HG03439 (cell line): Measurements from ENCODE around the gene HARS2.
"Not testable (repeated sequence)": the region's sequence is repeated elsewhere in the genome, so short reads cannot be mapped to it uniquely, and the experiment has no call there.

Experiments used
- ATAC-seq: cut with Tn5 transposase; IDR thresholded peaks from one replicate; pipeline ENCODE4 v1.9.1; 2021; ENCODE audit warnings: mild to moderate bottlenecking, moderate library complexity; ENCODE audit not compliant: unreplicated experiment

The HARS2 gene

DNA sequence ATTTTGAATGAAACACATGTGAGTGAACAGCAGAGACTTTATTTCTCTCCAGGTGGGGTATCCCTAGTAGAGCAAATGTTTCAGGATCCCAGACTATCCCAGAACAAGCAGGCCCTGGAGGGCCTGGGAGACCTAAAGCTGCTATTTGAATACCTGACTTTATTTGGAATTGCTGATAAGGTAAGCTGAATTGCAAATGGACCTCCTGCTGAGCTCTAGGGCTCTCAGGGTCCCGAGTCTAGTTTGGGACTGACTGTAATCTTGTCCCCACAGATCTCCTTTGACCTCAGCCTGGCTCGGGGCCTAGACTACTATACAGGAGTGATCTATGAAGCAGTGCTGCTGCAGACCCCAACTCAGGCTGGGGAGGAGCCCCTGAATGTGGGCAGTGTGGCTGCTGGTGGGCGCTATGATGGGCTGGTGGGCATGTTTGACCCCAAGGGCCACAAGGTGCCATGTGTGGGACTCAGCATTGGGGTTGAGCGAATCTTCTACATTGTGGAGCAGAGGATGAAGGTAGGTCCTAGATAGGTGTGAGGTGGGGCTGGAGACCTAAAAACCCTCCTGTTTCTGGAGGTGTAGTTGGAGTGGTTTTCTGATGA is 5.7 kb downstream of the HARS2 start:
- no peak for ATAC-seq

GRCh38 chr5:140700177-140701144 is 9.2 kb downstream of the HARS2 start, which contains the start of gene ZMAT2:
ZMAT2 (plus strand) TSS chr5:140700447; CDS start chr5:140700461, 14 bp downstream.
- peak; percentile 92 for ATAC-seq

- ATAC-seq, result no peak
Observed at GRCh38 chr5:140707812-140708211, 16.6 kb downstream of the HARS2 start.

DNA sequence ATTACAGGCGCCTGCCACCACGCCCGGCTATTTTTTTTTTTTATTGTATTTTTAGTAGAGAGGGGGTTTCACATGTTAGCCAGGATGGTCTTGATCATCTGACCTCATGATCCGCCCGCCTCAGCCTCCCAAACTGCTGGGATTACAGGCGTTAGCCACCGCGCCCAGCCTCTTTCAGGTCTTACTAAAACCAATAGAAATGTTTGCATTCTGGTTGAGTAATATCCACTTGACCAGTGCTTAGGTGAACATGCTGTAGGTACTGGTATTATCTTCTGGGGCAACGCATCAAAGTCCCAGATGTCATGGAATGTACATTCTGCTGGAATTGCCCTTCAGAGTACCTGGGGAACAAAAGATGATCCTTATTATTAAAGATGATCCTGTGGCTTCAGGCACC is 17.5 kb downstream of the HARS2 start:
- ATAC-seq, result not testable (repeated sequence)

GRCh38 chr5:140710899-140711552 is 19.8 kb downstream of the HARS2 start:
- peak; percentile 93 for ATAC-seq

GRCh38 chr5:140711794-140712193 is 20.5 kb downstream of the HARS2 start:
- no peak for ATAC-seq

DNA sequence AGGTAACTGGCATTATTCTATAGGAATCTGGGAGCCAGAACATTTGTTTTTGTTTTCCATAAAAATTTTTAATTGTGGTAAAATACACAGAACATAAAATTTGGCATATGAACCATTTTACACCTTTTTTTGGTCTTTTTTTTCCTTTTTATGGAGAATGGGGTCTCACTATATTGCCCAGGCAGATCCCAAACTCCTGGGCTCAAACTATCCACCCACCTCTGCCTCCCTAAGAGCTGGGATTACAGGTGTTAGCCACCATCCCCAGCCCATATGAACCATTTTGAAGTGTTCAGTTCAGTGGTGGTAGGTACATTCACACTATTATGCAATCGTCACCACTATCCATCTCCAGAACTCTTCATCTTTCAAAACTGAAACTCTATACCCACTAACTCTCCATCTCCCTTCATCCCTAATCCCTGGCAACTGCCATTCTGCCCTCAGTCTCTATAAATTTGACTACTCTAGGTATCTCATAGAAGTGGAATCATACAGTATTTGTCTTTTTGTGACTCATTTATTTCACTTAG is 22.4 kb downstream of the HARS2 start:
- ATAC-seq, result no peak

DNA sequence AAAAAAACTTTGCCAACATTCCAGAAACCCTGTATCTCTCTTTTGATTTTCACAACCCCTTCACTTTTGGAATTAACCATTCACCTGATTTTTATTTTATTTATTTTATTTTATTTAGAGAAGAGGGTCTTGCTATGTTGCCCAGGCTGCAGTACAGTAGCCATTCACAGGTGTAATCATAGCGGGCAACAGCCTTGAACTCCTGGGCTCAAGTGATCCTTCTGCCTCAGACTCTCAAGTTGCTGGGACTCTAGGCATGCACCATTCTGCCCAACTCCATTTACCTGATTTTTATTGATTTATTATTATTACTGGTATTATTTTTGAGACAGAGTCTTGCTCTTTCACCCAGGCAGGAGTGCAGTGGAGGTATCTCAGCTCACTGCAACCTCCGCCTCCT is 25.0 kb downstream of the HARS2 start:
- ATAC-seq, result not testable (repeated sequence)

DNA sequence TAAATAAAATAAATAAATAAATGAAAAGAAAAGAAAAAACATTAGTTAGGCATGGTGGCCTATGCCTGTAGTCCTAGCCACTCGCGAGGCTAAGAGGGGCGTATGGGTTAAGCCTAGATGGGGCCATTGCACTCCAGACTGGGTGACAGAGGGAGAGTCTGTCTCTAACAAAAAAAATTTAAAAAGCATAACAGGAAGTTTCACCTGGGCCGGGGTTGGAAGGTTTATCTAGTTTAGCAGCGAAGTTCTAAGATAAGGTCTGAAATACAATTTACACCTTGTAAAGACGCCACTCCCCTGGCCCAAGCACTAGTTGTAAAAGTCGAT is 27.0 kb downstream of the HARS2 start:
- no peak for ATAC-seq

DNA sequence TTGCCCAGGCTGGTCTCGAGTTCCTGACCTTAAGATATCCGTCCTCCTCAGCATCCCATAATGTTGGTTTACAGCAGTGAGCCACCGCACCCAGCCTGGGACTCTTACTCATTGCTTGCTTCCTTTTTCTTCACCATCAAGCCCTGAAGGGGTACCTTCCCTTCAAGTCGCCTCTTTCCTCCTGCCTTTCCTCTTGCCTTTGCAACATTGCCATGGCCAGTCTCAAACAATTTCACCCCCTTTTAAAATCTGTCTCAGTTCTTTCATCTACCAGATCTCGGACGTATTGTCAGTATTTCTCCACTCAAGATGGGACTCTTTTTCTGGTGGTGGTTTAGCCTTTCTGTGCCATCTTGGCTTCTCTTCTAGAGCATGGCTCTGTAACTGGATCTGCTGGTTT is 29.5 kb downstream of the HARS2 start:
- not testable (repeated sequence) for ATAC-seq

GRCh38 chr5:140721395-140721794 is 30.1 kb downstream of the HARS2 start:
- ATAC-seq, result not testable (repeated sequence)

GRCh38 chr5:140725799-140726471 is 34.7 kb downstream of the HARS2 start:
- ATAC-seq, result peak; percentile 92

GRCh38 chr5:140733098-140733497 is 41.8 kb downstream of the HARS2 start:
- no peak for ATAC-seq

- ATAC-seq, result no peak
Observed at GRCh38 chr5:140734354-140734753, 43.1 kb downstream of the HARS2 start.

GRCh38 chr5:140737486-140737885 is 46.2 kb downstream of the HARS2 start:
- ATAC-seq, result no peak

- ATAC-seq, result no peak
Observed at GRCh38 chr5:140741967-140742366, 50.7 kb downstream of the HARS2 start.
